Measurements from ENCODE around the gene SLX4IP.
"Not testable (repeated sequence)": the region's sequence is repeated elsewhere in the genome, so short reads cannot be mapped to it uniquely, and the experiment has no call there.

The SLX4IP gene

GRCh38 chr20:10408108-10408813 is 26.8 kb upstream of the SLX4IP start:
- Histone ChIP-seq H2AFZ (ENCODE audit: low read length, unreplicated experiment) (no peak overlapping the region), H3K27ac (ENCODE audit: low read depth, low read length) (no peak overlapping the region), H3K4me3 (ENCODE audit: low read depth, low read length) (no peak overlapping the region), H3K27me3 (ENCODE audit: insufficient read depth, low read length) (no peaks in the 10 kb centered on the region), H3K4me1 (ENCODE audit: control insufficient read depth, insufficient read depth, low read length, unreplicated experiment) (peaks cover 3% of the 10 kb centered on the region), H3K79me2 (ENCODE audit: control insufficient read depth, insufficient read depth, low read length, unreplicated experiment) (no peaks in the 10 kb centered on the region), H3K36me3 (ENCODE audit: insufficient read depth, low read length) (peaks cover 6% of the 10 kb centered on the region; the same call in 1 of the 2 replicates)

DNA sequence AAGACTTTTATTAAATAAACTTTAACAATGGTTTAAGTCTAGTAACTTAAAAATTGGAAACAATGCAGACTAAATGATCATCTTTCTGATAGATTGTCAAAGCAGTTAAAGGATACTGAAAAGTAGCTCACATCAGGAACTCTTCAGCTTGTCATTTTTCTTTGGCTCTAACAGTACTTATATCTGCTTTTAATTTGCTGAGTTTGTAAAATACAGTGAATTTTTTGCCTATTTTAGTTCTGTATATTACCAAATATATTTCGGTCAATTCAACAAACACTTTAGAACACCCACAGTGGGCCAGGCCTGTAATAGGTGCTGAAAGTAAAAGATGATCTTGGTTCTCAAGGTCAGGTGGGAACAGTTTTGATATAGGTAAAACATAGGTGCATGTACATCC is 23.4 kb upstream of the SLX4IP start:
- Histone ChIP-seq H3K27me3 (ENCODE audit: insufficient read depth, low read length) (no peaks in the 10 kb centered on the region), H3K36me3 (ENCODE audit: insufficient read depth, low read length) (peaks cover under 1% of the 10 kb centered on the region; the same call in 1 of the 2 replicates), H3K27ac (ENCODE audit: low read depth, low read length) (no peak overlapping the region), H3K4me1 (ENCODE audit: control insufficient read depth, insufficient read depth, low read length, unreplicated experiment) (peaks cover 3% of the 10 kb centered on the region), H3K4me3 (ENCODE audit: low read depth, low read length) (no peak overlapping the region), H3K79me2 (ENCODE audit: control insufficient read depth, insufficient read depth, low read length, unreplicated experiment) (no peaks in the 10 kb centered on the region), H2AFZ (ENCODE audit: low read length, unreplicated experiment) (no peak overlapping the region)

- Histone ChIP-seq H2AFZ (ENCODE audit: low read length, unreplicated experiment) (no peak overlapping the region), H3K27ac (ENCODE audit: low read depth, low read length) (no peak overlapping the region)
Observed at GRCh38 chr20:10412591-10413408, 22.3 kb upstream of the SLX4IP start.

GRCh38 chr20:10415013-10415650 is 20.0 kb upstream of the SLX4IP start:
- H3K27ac ChIP-seq (ENCODE audit: low read depth, low read length) = peak overlapping the region; percentile 21; the same call in 1 of the 2 replicates
- H3K36me3 ChIP-seq (ENCODE audit: insufficient read depth, low read length) = no peaks in the 10 kb centered on the region; the same call in 1 of the 2 replicates
- peaks cover 11% of the 10 kb centered on the region for H3K4me1 ChIP-seq (ENCODE audit: control insufficient read depth, insufficient read depth, low read length, unreplicated experiment)

More at GRCh38 chr20:10412591-10413408, 22.3 kb upstream of the SLX4IP start:
- H3K27me3 ChIP-seq (ENCODE audit: insufficient read depth, low read length) = no peaks in the 10 kb centered on the region
- H3K36me3 ChIP-seq (ENCODE audit: insufficient read depth, low read length) = no peaks in the 10 kb centered on the region
- no peak overlapping the region for H3K4me3 ChIP-seq (ENCODE audit: low read depth, low read length)
- H3K4me1 ChIP-seq (ENCODE audit: control insufficient read depth, insufficient read depth, low read length, unreplicated experiment) = peaks cover 3% of the 10 kb centered on the region
- peaks cover 2% of the 10 kb centered on the region for H3K79me2 ChIP-seq (ENCODE audit: control insufficient read depth, insufficient read depth, low read length, unreplicated experiment)

GRCh38 chr20:10417218-10417617 is 17.9 kb upstream of the SLX4IP start:
- not testable (repeated sequence) for H3K27me3 ChIP-seq (ENCODE audit: insufficient read depth, low read length); H2AFZ ChIP-seq (ENCODE audit: low read length, unreplicated experiment); H3K4me3 ChIP-seq (ENCODE audit: low read depth, low read length); H3K27ac ChIP-seq (ENCODE audit: low read depth, low read length); H3K79me2 ChIP-seq (ENCODE audit: control insufficient read depth, insufficient read depth, low read length, unreplicated experiment); H3K36me3 ChIP-seq (ENCODE audit: insufficient read depth, low read length)
- peaks cover 14% of the 10 kb centered on the region for H3K4me1 ChIP-seq (ENCODE audit: control insufficient read depth, insufficient read depth, low read length, unreplicated experiment)

More at GRCh38 chr20:10415013-10415650, 20.0 kb upstream of the SLX4IP start:
- H3K27me3 ChIP-seq (ENCODE audit: insufficient read depth, low read length) = no peaks in the 10 kb centered on the region
- H3K79me2 ChIP-seq (ENCODE audit: control insufficient read depth, insufficient read depth, low read length, unreplicated experiment) = peaks cover 3% of the 10 kb centered on the region
- no peak overlapping the region for H3K4me3 ChIP-seq (ENCODE audit: low read depth, low read length)
- no peak overlapping the region for H2AFZ ChIP-seq (ENCODE audit: low read length, unreplicated experiment)

DNA sequence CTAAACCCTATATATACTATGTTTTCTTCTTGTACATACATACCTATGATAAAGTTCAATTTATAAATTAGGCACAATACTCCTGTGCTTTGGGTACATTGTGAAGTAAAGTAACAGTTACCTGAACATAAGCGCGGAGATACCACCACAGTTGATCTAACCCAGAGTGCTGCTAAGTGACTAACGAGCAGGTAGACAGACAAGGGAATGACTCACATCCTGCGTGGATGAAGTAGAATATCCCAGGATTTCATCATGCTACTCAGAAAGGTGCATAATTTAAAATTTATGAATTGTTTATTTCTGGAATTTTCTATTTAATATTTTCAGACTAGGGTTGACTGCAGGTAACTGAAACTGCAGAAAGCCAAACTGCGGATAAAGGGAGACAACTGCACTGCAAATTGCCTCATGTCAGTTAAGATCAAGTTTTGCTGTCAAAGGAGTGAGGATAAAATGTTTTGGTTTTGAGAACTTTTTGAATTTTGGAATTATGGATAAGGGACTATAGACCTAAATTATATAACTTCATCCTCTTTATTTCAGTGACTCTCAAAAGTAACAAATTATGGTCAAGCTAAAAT is 15.5 kb upstream of the SLX4IP start:
- H3K36me3 ChIP-seq (ENCODE audit: insufficient read depth, low read length) = no peaks in the 10 kb centered on the region; the same call in 1 of the 2 replicates
- H3K79me2 ChIP-seq (ENCODE audit: control insufficient read depth, insufficient read depth, low read length, unreplicated experiment) = peaks cover 10% of the 10 kb centered on the region
- no peak overlapping the region for H3K4me3 ChIP-seq (ENCODE audit: low read depth, low read length)
- no peaks in the 10 kb centered on the region for H3K27me3 ChIP-seq (ENCODE audit: insufficient read depth, low read length)
- H2AFZ ChIP-seq (ENCODE audit: low read length, unreplicated experiment) = no peak overlapping the region
- peaks cover 14% of the 10 kb centered on the region for H3K4me1 ChIP-seq (ENCODE audit: control insufficient read depth, insufficient read depth, low read length, unreplicated experiment)
- no peak overlapping the region for H3K27ac ChIP-seq (ENCODE audit: low read depth, low read length)

DNA sequence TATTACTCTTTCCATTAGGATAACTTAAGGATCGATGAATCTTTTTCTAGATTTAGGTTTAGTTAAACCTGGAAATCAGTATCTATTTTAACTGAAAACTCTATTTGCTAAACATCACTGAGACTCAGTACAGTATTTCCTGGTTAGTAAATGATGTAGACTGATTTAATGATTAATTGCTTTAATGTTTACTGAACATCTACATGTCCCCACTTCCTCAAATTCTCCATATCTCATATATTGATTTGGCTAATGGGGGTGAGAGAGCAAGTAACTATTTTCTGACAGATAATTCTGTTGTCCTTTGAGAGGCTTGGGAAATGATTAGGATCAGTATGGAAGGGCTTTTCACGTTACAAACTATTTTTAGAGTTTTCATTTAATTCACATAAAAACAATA is 11.4 kb upstream of the SLX4IP start:
- Histone ChIP-seq H3K36me3 (ENCODE audit: insufficient read depth, low read length) (peaks cover 5% of the 10 kb centered on the region), H2AFZ (ENCODE audit: low read length, unreplicated experiment) (no peak overlapping the region), H3K79me2 (ENCODE audit: control insufficient read depth, insufficient read depth, low read length, unreplicated experiment) (peaks cover 31% of the 10 kb centered on the region), H3K4me3 (ENCODE audit: low read depth, low read length) (no peak overlapping the region), H3K27ac (ENCODE audit: low read depth, low read length) (no peak overlapping the region), H3K4me1 (ENCODE audit: control insufficient read depth, insufficient read depth, low read length, unreplicated experiment) (peaks cover 11% of the 10 kb centered on the region), H3K27me3 (ENCODE audit: insufficient read depth, low read length) (no peaks in the 10 kb centered on the region)

DNA sequence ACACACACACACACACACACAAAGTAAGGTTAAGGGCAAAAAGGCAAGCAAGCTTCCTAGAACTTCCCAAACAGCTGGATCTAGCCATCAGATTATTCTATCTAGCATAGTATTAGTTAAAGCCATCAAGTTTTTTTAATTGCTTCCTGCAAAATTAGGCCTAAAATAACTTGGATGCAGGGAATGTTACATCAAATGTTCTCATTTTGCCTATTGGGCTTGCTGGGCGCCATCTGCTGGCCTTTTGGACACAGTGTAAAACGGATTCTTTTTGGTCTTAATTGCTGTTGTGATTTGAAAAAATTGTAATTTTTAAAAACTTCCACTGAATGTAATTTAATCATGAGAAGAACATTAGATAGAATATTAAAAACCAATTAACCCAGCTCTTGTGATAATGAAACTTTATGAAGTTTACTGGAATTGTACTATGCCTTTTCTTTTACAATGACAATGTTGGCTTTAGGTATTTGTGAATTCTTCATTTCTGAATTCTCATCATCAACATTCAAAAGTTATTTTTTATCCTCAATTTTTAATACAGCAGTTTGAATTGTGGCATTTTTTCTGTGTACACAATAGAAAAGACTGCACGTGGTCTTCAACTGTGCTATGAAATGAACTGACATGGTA is 7.9 kb upstream of the SLX4IP start:
- Histone ChIP-seq H3K27ac (ENCODE audit: low read depth, low read length) (no peak overlapping the region), H3K4me1 (ENCODE audit: control insufficient read depth, insufficient read depth, low read length, unreplicated experiment) (peaks cover 16% of the 10 kb centered on the region), H3K36me3 (ENCODE audit: insufficient read depth, low read length) (peaks cover 5% of the 10 kb centered on the region; the same call in 1 of the 2 replicates), H3K79me2 (ENCODE audit: control insufficient read depth, insufficient read depth, low read length, unreplicated experiment) (peaks cover 64% of the 10 kb centered on the region), H2AFZ (ENCODE audit: low read length, unreplicated experiment) (no peak overlapping the region), H3K27me3 (ENCODE audit: insufficient read depth, low read length) (no peaks in the 10 kb centered on the region), H3K4me3 (ENCODE audit: low read depth, low read length) (no peak overlapping the region)

GRCh38 chr20:10428008-10428407 is 7.1 kb upstream of the SLX4IP start:
- Histone ChIP-seq H3K79me2 (ENCODE audit: control insufficient read depth, insufficient read depth, low read length, unreplicated experiment) (peaks cover 68% of the 10 kb centered on the region), H3K36me3 (ENCODE audit: insufficient read depth, low read length) (peaks cover 5% of the 10 kb centered on the region; the same call in 1 of the 2 replicates), H2AFZ (ENCODE audit: low read length, unreplicated experiment) (no peak overlapping the region), H3K27ac (ENCODE audit: low read depth, low read length) (no peak overlapping the region), H3K4me1 (ENCODE audit: control insufficient read depth, insufficient read depth, low read length, unreplicated experiment) (peaks cover 19% of the 10 kb centered on the region), H3K4me3 (ENCODE audit: low read depth, low read length) (no peak overlapping the region), H3K27me3 (ENCODE audit: insufficient read depth, low read length) (no peaks in the 10 kb centered on the region)

GRCh38 chr20:10429443-10429981 is 5.6 kb upstream of the SLX4IP start:
- no peak overlapping the region for H2AFZ ChIP-seq (ENCODE audit: low read length, unreplicated experiment)
- no peak overlapping the region for H3K4me3 ChIP-seq (ENCODE audit: low read depth, low read length)
- H3K27ac ChIP-seq (ENCODE audit: low read depth, low read length) = no peak overlapping the region
- peaks cover 70% of the 10 kb centered on the region for H3K79me2 ChIP-seq (ENCODE audit: control insufficient read depth, insufficient read depth, low read length, unreplicated experiment)
- H3K4me1 ChIP-seq (ENCODE audit: control insufficient read depth, insufficient read depth, low read length, unreplicated experiment) = peaks cover 19% of the 10 kb centered on the region
- peaks cover 5% of the 10 kb centered on the region; the same call in 1 of the 2 replicates for H3K36me3 ChIP-seq (ENCODE audit: insufficient read depth, low read length)
- H3K27me3 ChIP-seq (ENCODE audit: insufficient read depth, low read length) = no peaks in the 10 kb centered on the region

Data from ACC112 (cell line).